Neutrophil (primary cell): ENCODE measurements around the gene REEP5.

Source experiments
- H3K27ac ChIP-seq: fragments of 200-600 bp; sonication (generic); 2 replicates; pipeline ENCODE4 v1.5.1; 2016; ENCODE audit warnings: mild to moderate bottlenecking, moderate library complexity
- H3K27me3 ChIP-seq: fragments of 200-600 bp; sonication (generic); 2 replicates; pipeline ENCODE4 v1.6.0; 2016; ENCODE audit warnings: mild to moderate bottlenecking
- H3K36me3 ChIP-seq: fragments of 200-600 bp; sonication (generic); 2 replicates; pipeline ENCODE4 v1.5.1; 2017
- H3K4me1 ChIP-seq, 2 experiments: fragments of 200-600 bp in 1 of 2; sonication (generic) in 1 of 2; 1 replicate in 1 of 2; 2 replicates in 1 of 2; pipeline versions ENCODE4 v1.5.1 to v1.6.1; 2013 to 2016; ENCODE audit warnings: low read depth in 1 of 2, low read length in 1 of 2, mild to moderate bottlenecking in 1 of 2, moderate library complexity in 1 of 2; ENCODE audit not compliant: control insufficient read depth in 1 of 2, insufficient read depth in 1 of 2
- H3K4me3 ChIP-seq, 2 experiments: fragments of 200-600 bp in 1 of 2; sonication (generic) in 1 of 2; 1 replicate in 1 of 2; 2 replicates in 1 of 2; pipeline ENCODE4 v1.5.1; 2013 to 2016; ENCODE audit warnings: low read depth in 1 of 2, low read length in 1 of 2, mild to moderate bottlenecking in 1 of 2, moderate library complexity in 1 of 2
- H3K9me3 ChIP-seq: fragments of 200-600 bp; sonication (generic); 2 replicates; pipeline ENCODE4 v1.5.1; 2016
- TF ChIP-seq, protein P1 (sequence below): fragments of 200-600 bp; sonication (generic); IDR thresholded peaks from 2 replicates; pipeline ENCODE4 v1.5.1; 2016; ENCODE audit warnings: antibody characterized with exemption

The REEP5 gene

DNA sequence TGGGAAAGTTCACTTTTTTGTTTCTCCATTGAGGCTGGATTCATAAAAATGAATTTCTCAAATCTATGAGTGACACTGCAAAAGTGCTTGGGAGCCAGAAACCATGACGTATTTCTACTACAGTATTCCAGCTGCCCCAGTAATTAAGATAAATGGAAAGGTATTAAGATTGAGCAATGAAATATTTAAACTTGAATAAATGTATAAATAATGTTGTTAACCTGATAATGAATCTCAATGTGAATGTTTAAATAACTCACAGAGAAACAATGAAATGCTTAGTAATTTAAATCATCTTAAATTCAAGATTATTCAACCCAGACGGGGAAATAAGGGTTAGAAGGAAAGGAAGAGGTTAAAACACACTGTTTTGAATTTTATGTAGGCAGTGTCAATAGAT, 72.1 kb downstream of the REEP5 start:
- Histone ChIP-seq H3K9me3 (no peaks in the 10 kb centered on the region), H3K27ac (no peak overlapping the region), H3K27me3 (peaks cover 18% of the 10 kb centered on the region), H3K4me1 (no peaks in the 10 kb centered on the region), H3K36me3 (no peaks in the 10 kb centered on the region), H3K4me3 (no peak overlapping the region)
- TF ChIP-seq, protein P1, sequence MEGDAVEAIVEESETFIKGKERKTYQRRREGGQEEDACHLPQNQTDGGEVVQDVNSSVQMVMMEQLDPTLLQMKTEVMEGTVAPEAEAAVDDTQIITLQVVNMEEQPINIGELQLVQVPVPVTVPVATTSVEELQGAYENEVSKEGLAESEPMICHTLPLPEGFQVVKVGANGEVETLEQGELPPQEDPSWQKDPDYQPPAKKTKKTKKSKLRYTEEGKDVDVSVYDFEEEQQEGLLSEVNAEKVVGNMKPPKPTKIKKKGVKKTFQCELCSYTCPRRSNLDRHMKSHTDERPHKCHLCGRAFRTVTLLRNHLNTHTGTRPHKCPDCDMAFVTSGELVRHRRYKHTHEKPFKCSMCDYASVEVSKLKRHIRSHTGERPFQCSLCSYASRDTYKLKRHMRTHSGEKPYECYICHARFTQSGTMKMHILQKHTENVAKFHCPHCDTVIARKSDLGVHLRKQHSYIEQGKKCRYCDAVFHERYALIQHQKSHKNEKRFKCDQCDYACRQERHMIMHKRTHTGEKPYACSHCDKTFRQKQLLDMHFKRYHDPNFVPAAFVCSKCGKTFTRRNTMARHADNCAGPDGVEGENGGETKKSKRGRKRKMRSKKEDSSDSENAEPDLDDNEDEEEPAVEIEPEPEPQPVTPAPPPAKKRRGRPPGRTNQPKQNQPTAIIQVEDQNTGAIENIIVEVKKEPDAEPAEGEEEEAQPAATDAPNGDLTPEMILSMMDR = no peak

DNA sequence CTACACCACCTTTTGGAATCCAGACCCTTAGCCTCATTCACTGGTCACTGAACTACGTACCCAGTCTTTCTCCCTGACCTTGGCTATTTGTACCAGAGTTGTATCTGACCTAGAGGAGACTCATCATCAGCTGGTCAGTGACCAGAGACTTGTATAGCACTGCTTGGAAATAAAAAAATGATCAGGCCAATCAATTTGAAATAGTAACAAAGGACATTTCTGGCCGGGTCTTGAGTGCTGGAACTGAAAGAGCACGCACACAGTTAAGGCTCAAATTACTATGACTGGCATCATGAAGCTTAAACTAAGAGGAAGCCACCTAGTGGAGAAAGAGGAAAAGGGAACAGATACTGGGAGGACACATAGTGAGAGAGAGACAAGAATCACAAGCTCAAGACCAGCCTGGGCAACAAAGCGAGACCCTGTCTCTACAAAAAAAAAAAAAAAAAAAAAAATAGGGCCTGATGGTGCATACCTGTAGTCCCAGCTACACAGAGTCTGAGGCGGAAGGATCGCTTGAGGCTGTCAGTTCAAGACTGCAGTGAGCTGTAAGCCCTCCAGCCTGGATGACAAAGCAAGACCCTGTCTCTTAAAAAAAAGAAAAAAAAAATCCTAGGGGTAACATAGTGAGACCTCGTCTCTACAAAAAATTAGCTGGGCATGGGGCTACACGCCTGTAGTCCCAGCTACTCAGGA, 73.8 kb downstream of the REEP5 start:
- TF ChIP-seq, protein P1 = peak; percentile 15

DNA sequence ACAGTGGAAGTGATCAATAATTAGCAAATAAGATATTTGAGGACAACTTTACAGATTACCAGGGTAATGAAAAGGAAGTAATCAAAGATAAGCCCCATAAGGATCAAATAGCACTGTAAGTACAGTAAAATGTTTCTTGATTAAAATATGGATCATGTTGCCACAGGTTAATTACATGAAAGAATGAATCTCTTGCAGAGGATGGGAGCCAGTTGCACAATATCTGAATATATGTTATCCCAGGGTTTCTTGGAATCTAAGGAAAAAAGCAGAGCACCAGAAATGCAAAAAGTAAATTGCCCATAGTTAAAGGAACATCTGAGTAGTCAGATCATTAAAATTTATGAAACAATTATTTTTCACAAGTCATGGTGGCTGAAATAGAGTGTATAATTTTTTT, 74.7 kb downstream of the REEP5 start:
- TF ChIP-seq, protein P1 = no peak
- Histone ChIP-seq H3K27me3 (peaks cover 5% of the 10 kb centered on the region), H3K27ac (no peak overlapping the region), H3K4me3 (no peak overlapping the region), H3K9me3 (no peaks in the 10 kb centered on the region), H3K36me3 (no peaks in the 10 kb centered on the region), H3K4me1 (no peaks in the 10 kb centered on the region)

More for the DNA sequence above, 73.8 kb downstream of the REEP5 start:
- Histone ChIP-seq H3K36me3 (no peaks in the 10 kb centered on the region), H3K9me3 (no peaks in the 10 kb centered on the region), H3K27me3 (peaks cover 5% of the 10 kb centered on the region), H3K4me3 (no peak overlapping the region), H3K4me1 (no peaks in the 10 kb centered on the region), H3K27ac (no peak overlapping the region)

DNA sequence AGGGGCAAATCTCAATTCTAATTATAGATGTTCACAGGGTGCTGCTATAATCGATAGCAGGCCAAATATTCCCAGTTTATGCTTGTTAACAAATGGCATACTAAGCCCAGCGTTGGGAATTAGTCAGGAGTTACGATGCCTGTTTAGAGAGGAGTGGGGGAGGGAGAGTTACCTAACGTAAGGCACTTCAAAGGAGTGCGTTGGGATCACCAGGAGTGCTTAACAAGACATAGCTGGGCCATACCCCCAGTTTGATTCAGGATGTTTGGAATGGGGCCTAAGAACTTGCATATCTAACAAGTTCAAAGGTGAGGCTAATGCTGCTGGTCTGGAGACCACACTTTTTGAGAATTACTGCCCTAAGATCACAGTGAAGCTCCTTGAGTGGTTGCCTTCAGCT, 75.5 kb downstream of the REEP5 start:
- TF ChIP-seq, protein P1 = no peak
- Histone ChIP-seq H3K27me3 (peaks cover 5% of the 10 kb centered on the region), H3K36me3 (no peaks in the 10 kb centered on the region), H3K9me3 (no peaks in the 10 kb centered on the region), H3K4me3 (no peak overlapping the region), H3K27ac (no peak overlapping the region), H3K4me1 (no peaks in the 10 kb centered on the region)

DNA sequence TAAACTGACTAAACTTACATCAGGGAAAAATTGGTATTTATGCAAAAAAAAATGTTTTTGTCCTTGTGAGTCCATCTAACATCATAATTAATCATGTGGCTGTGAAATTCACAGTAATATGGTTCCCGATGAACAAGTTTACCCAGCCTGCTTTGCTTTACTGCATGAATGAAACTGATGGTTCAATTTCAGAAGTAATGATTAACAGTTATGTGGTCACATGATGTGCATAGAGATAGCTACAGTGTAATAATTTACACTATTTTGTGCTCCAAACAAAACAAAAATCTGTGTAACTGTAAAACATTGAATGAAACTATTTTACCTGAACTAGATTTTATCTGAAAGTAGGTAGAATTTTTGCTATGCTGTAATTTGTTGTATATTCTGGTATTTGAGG, 77.5 kb downstream of the REEP5 start:
- Histone ChIP-seq H3K27ac (no peak overlapping the region), H3K4me3 (no peak overlapping the region), H3K36me3 (peaks cover 4% of the 10 kb centered on the region), H3K27me3 (peaks cover under 1% of the 10 kb centered on the region), H3K4me1 (no peaks in the 10 kb centered on the region), H3K9me3 (no peaks in the 10 kb centered on the region)
- TF ChIP-seq, protein P1 = no peak
